Tongue (tissue), 2 donors: ENCODE measurements around the gene GAL3ST2. TPM values are rescaled to one million over a fixed set of nuclear protein-coding genes. Genes with fewer than 3 reads are reported as not detected.
"Not testable (repeated sequence)": the region's sequence is repeated elsewhere in the genome, so short reads cannot be mapped to it uniquely, and the experiment has no call there.

Experiments used
- DNase-seq: peaks from one replicate; pipeline ENCODE4 v3.0.0-alpha.2; 2015
- total RNA-seq: library from RNA; depleted of rRNA; stranded (reverse); fragments of >200 nt; gene quantifications from one replicate; pipeline ENCODE4 v1.2.3, GENCODE V29; 2014

The GAL3ST2 gene
- total RNA-seq, 1 donor from 2014 or later, result not detected

DNA sequence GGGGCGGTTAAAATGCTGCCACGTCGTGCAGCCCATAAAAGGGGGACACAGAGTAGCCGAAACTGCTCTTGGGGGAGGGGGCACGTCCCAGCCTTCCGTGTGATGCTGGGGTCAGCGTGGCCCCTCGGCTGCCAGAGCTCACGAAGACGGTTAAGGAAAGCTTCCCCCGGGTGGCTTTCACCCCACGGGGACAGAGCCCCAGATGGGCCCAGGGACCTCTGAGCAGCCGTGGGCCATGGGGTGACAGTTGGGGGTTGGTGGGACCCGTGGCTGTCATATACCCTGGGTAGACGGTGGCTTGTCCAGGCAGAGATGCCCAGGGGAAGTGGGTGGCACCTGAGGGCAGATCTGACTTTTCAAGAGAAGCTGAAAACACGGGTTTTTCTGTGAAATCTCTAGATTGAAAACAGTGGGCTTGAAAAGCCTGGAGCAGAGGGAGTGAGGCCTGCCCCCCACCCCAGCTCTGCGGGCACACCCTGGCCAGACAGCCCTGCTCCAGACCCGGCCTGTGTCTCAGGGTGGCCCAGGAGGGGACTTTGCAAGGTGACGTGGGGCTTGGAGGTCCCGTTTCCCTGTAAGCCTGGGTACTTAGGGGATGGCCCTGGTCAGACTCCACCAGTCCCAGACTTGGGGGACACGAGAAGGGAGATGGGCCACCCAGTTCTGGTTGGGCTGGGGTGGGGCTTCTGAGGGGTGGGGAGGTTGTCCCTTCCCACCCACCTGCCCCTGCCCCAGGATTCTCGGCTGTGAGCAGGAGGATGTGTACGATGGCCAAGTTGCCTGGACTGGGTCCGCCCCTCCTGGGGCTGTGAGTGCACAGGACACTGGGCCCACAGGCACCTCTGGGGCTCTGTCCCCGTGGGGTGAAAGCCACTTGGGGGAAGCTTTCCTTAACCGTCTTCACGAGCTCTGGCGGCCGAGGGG lies 33.0 kb downstream of the GAL3ST2 start:
- no peak for DNase-seq

DNA sequence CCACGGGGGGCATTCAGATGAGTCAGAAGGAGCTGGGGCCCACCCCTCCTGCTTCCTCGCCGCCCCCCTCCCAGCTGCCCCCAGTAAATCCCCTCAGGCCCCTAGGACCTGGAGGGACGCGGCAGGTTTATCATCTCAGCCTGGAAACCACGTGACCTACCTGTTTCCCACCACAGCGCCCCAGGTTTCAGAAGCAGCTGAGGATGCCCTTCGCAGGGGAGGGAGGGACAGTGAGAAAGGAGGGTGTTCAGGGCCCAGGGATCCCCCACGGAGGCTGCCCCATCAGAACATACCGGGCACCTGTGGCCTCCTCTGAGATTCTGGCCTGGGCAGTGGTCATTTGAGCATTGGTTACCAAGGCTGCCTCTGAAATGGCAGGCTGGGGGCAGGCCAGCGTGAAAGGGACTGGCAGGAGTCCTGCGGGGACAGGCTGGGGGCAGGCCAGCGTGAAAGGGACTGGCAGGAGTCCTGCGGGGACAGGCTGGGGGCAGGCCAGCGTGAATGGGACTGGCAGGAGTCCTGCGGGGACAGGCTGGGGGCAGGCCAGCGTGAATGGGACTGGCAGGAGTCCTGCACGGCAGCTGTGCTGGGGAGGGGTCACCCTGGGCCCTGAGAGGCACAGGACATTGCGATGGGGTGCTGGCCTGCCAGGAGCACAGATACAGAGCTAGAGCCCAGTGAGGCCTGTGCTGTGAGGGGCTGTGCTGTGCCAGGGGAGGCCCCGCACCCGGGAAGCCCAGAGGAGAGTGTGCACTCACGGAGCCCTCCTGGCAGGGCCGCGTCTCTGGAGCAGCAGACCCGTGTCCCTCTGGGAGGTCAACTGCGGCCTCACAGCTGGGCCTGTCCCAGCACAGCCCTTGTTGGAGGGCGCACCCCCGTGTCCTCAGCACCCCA lies 33.9 kb downstream of the GAL3ST2 start:
- DNase-seq, result no peak

DNA sequence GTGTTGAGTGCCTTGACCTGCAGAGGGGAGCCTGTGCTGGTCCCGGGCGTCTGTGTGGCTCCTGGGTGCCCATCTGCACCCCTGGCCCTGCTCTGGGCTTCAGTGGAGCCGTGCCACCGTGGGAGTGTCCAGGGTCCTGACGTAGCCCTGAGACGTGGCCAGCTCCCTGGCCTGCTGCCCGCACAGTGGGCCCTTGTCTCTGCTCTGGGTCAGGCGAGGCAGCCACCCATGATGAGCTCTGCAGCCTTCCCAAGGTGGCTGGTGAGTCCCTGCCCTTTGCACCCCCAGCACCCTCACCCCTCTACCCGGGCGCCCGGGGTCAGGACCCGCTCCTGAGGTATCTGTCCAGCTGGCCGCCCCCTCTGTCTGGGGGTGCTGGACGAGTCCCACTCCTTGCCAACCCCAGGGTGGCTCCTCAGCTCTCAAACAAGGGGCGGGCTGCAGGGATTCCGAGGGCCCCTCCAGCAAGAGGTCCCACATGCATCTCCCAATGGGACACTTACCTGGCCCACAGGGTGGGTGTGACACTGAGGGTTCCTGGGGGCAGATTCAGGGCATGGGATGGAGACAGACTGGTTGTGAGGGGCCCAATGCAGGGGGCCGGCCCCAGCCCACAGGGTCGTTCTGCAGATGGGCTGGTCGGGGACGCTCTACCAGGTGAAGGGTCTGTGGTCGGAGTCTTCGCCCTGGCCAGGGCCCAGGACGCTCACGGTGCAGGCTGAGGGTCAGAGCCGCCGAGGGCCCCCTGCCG lies 34.8 kb downstream of the GAL3ST2 start:
- no peak for DNase-seq

DNA sequence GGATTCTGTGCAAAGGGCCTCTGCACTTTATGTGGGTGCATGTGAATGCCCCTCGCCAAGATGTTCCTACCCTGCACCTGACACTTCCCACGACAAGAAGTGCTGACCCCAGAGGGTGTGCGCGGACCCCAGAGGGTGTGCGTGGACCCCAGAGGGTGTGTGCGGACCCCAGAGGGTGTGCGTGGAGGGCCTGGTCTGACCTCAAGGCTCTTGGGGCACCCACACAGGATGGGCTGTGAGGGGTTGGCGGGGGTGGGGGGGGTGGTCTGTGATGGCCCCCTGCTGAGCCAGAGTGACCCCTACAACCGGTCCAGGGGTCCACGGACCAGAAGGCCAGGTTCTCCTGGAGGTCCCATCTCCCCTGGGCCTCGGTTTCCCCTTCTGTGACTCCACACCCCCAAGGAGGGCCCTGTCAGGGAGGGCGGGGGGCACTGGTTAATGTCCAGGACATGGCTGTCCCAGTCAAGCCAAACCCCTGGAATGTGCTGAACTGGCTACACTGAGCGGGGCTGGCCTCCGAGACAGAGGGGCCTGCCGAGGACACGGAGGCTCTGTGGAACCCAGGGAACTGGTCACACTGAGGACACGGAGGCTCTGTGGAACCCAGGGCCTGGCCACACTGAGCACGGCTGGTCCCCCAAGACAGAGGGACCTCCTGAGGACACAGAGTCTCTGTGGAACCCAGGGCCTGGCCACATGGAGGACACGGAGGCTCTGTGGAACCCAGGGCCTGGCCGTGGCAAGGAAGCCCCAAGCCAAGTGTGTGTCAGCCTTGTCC lies 35.5 kb downstream of the GAL3ST2 start:
- DNase-seq, result no peak

DNA sequence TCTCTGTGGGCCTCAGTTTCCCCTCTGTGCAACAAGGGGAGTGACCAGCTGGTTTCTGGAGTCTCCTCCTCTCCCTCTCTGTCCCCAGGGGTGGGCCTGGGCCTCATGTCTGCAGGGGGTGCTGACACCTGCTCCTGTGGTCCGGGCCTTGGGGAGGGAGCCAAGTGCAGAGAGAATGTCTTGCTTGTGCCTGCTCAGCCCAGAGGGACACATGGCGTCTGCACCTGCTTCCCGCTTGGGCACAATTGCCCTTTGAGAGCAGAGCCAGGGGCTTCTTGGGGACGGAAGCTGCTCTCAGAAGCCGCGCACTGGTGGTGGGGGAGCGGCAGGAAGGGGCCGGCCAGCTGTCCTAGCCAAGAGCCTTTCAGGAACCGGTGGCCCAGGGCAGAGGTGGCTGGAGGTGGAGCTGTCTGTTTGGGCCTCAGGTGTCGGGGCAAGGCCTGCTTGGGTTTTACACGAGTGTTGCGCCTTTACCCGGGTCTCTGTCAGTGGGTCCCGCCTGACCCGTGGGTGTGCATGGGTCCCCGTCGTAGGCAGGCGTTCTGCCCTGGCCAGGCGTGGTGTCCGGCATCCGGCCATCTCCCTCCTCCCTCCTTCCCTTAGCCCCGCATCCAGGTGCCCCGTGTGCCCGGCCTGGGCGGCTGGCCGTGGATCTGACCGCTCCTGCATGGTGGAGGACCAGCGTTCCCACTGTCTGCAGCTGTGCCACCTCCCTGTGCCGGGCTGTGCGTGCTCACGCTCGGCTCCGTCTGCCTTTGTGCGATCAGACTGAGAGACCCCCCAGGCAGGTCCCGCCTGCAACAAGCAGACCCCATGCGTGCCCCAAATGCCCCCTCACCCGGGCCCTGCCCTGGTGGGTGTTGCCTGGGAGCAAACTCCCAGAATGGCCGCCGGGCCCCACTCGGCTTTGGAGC lies 36.4 kb downstream of the GAL3ST2 start:
- peak; percentile 80 for DNase-seq

DNA sequence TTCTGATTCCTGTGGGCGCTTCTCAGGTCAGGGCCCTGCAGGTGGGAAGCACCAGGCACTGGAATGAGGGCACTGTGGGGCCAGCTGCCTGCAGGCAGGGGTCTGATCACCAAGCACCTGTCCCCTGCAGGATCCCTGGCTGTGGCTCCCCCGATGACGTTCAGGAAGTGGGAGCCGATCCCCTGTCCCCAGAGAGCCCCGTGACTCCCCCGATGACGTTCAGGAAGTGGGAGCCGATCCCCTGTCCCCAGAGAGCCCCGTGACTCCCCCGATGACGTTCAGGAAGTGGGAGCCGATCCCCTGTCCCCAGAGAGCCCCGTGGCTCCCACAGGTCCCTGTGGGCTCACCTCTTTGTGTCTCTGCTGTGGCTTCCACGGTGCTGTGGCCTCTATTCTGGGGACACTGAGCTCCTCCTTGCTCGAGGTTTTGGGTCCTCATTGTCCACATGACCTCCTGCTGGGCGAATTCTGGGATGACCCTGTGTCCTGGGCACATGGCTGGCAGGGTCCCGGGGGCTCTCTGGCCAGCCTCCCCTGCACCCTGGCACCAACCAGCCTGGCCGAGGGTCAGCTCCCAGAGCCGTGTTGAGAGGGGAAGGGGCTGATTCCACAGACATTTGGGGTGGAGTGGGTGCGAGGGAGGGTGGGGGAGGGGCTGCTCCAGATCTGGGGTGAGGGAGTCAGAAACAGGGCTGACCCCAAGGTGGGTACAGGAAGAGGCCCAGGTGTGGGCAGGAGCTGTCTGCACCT lies 37.2 kb downstream of the GAL3ST2 start:
- no peak for DNase-seq

DNA sequence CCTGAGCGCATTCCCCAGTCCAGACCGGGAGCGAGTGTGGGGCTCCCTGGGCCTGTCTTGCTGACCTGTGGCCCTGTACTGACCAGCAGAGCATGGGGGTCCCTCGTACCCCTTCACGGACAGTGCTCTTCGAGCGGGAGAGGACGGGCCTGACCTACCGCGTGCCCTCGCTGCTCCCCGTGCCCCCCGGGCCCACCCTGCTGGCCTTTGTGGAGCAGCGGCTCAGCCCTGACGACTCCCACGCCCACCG lies 37.7 kb downstream of the GAL3ST2 start:
- no peak for DNase-seq

DNA sequence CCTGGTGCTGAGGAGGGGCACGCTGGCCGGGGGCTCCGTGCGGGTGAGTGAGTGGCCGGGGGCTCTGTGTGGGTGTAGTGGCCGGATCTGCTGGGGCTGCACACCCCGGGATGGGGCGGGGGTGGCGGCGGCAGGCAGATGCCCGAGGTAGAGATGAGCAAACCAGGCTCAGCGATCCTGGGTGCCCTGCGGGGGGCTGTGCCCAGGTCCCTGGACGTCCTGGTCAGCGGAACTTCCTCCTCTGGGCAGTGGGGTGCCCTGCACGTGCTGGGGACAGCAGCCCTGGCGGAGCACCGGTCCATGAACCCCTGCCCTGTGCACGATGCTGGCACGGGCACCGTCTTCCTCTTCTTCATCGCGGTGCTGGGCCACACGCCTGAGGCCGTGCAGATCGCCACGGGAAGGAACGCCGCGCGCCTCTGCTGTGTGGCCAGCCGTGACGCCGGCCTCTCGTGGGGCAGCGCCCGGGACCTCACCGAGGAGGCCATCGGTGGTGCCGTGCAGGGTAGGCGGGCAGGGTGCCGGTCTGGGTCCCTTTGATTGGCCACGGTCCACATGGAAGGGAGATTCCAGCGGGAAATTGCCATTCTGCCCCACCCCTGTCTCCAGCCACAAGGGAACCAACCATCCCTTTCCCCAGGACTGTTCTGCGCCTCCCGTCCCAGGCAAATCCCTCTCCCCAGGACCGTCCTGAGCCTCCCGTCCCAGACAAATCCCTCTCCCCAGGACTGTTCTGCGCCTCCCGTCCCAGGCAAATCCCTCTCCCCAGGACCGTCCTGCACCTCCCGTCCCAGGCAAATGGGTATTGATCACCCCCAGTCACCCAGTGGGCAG lies 38.2 kb downstream of the GAL3ST2 start:
- DNase-seq, result no peak

DNA sequence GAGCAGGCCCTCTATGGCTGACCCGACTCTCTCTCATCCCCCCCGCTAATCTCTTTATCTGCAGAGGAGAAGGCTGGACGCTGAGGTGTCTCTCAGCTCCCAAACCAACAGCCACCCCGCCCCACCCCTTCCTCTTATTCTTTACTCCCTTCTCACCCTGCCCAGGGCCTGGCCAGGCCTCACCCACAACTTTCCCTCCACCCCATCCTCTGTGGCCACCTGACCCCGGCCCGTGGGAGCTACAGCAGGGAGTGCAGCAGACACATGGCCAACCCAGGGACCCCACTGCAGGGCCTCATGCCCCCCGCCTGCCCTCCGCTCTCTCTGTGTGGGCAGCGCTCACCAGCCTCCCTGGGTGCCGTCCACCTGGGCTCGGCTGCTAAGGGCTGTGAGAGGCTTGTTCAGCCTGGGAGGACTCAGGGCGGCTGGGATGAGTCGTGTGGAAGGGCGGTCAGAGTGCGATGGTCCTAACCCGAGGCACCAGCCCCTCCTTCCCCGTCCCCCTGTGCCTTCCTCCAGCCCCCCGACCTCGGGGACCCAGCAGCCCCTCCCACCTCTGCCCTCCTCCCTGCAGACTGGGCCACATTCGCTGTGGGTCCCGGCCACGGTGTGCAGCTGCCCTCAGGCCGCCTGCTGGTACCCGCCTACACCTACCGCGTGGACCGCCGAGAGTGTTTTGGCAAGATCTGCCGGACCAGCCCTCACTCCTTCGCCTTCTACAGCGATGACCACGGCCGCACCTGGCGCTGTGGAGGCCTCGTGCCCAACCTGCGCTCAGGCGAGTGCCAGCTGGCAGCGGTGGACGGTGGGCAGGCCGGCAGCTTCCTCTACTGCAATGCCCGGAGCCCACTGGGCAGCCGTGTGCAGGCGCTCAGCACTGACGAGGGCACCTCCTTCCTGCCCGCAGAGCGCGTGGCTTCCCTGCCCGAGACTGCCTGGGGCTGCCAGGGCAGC lies 39.1 kb downstream of the GAL3ST2 start:
- no peak for DNase-seq

DNA sequence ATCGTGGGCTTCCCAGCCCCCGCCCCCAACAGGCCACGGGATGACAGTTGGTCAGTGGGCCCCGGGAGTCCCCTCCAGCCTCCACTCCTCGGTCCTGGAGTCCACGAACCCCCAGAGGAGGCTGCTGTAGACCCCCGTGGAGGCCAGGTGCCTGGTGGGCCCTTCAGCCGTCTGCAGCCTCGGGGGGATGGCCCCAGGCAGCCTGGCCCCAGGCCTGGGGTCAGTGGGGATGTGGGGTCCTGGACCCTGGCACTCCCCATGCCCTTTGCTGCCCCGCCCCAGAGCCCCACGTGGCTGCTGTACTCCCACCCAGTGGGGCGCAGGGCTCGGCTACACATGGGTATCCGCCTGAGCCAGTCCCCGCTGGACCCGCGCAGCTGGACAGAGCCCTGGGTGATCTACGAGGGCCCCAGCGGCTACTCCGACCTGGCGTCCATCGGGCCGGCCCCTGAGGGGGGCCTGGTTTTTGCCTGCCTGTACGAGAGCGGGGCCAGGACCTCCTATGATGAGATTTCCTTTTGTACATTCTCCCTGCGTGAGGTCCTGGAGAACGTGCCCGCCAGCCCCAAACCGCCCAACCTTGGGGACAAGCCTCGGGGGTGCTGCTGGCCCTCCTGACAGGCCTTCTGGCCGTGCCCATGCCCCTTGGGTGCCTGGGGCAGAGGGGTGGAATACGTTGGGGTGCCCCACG lies 40.0 kb downstream of the GAL3ST2 start:
- no peak for DNase-seq

DNA sequence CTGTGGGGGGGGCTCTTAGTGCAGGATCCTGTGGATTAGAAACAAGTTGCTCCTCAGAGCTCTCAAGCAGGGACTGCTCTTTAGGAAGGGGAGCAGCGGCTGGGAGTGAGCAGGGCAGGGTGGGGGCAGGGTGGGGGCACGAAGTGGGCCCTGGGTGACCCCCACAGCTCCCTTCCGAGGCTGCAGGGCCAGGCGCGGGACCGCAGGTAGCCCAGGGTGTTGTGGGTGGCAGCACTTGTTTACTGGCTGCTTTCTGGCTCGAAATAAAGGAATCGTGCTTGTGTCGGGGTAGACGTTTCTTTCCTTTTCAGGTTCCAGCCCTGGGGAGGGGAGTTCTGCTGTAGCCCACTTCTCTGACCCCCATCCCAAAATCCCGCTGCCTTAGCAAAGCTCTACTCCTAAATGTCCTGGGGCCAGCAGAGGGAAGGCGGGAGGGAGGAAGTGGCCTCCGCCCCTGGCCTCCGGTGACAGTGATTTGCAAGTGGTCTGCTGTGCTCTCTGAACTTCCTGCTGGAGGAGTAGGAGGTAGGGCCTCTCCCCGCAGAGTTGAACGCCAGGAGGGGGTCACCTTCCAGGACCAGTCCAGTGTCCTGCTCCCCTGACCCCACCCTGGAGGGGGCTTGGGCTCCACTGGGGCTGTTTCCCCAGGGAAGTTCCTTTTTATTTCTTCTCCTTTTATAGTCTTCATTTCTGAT lies 40.7 kb downstream of the GAL3ST2 start:
- no peak for DNase-seq

DNA sequence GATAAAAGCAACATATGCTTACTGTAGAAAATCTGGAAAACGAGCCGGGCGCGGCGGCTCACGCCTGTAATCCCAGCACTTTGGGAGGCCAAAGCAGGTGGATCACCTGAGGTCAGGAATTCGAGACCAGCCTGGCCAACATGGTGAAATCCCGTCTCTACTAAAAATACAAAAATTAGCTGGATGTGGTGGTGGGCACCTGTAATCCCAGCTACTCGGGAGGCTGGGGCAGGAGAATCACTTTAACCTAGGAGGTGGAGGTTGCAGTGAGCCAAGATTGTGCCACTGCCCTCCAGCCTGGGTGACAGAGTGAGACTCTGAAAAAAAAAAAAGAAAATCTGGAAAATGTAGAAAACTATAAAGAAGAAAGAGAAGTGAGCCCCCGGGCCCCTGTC lies 41.2 kb downstream of the GAL3ST2 start:
- DNase-seq, result not testable (repeated sequence)

DNA sequence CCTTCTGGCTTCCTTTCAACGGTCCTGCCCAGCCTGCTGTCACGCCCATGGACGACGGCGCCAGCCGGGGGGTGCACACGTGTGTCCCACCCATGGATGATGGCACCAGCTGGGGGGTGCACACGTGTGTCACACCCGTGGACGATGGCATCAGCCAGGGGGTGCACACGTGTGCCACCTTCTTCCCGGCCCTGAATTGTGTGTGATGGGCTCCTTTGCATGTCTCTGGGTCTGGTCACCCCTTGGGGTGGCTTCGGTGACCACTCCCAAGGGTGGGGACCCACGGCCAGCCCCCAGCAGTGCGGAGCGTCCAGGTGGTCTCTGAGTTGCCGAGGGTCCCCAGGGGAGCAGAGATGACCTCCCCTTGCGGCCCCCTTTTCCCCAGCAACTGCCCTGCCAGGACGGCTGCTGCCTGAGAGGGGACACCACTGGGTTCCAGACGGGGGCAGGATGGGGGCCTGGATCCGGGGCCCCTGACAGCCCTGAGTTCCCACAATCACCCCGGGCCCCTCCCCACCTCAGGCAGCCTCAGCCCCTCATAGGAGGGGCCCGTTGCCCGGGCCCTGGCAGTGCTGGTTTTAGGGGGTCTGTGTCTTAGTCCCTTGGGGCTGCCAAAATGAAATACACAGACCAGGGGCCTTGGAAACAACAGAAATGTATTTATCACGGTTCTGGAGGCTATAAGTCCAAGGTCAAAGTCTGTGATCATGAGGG lies 41.8 kb downstream of the GAL3ST2 start:
- DNase-seq, result no peak

DNA sequence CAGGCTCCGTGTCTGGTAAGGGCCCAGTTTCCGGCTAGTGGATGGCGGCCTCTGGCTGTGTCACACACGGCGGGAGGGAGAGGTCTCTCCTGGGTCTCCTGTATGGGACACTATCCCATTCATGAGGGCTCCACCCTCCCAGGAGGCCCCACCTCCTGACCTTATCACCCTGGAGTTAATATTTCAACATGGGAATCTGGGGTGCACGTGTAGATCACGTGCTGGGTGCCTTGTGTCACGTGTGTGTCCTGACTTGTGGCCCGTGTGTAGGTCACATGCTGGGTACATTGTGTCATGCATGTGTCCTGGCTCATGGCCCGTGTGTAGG lies 42.3 kb downstream of the GAL3ST2 start:
- no peak for DNase-seq

DNA sequence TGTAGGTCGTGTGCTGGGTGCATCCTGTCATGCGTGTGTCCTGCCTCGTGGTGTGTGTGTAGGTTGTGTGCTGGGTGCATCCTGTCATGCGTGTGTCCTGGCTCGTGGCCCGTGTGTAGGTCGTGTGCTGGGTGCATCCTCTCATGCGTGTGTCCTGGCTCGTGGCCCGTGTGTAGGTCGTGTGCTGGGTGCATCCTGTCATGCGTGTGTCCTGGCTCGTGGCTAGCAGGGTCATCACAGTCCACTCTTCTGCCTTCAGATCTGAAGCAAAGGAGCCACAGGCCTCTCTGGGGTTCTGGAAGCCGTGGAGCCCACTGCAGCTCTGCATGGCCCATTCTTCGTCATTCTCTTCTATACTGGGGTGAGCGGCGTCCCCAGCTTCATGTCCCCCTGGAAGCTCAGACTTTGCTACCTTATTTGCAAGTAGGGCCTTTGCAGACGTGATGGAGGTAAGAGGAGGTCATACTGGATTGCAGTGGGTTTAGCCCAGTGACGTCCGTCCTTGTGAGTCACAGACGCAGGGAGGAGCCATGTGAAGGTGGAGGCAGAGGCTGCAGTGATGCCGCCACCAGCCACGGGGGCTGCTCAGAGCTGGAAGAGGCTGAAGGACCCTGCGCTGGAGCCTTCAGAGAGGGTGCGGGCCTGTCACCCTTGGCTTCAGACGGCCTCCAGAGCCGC lies 43.5 kb downstream of the GAL3ST2 start:
- DNase-seq, result not testable (repeated sequence)
